GM12892 (cell line): ENCODE measurements around the gene SLIT3.

Experiments used
- POLR2A ChIP-seq: IDR thresholded peaks from 2 replicates; pipeline ENCODE4 v1.6.1; 2011; ENCODE audit warnings: low read depth, low read length, control low read depth
- POLR2AphosphoS5 ChIP-seq: IDR thresholded peaks from 2 replicates; pipeline ENCODE4 v1.6.1; 2011; ENCODE audit warnings: low read depth, low read length, control low read depth

DNA sequence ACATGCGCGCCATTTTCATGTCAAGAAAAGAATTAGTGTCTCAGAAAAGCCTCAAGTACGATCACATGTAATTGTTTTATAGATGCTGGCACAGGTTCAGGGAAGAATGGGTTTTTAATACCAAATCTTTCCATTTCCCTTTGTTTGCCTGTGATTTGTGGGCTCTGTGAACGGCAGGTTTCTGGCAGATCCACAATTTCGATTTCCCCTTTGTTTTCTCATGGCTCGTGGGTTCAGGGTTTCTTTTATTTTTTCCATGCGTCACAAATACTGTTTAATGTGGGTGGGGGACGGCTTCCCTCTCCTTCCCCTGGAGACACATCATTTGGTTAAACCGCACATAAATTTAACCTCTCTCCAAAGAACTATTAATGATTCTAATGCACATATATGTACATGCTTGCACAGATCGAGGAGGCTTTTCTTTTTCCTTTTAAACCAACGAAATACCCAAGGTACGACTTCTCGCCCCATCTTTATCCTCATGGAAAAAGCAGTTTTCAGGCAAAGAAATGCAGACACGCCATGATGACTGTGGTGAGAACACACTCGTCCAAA is 195.9 kb downstream of the SLIT3 start:
- TF ChIP-seq POLR2AphosphoS5 (no peak), POLR2A (no peak)
